Fibroblast of lung (primary cell): ENCODE measurements around the gene FASLG. TPM values are rescaled to one million over a fixed set of nuclear protein-coding genes. Genes with fewer than 3 reads are reported as not detected.
"Not testable (repeated sequence)": the region's sequence is repeated elsewhere in the genome, so short reads cannot be mapped to it uniquely, and the experiment has no call there.

Experiments
- DNase-seq, 2 donors: peaks; one replicate each; pipeline versions ENCODE4 v3.0.0 to v3.0.0-alpha.2; 2010; ENCODE audit warnings: low read depth in 2 of 2
- H2AFZ ChIP-seq: 2 replicates; pipeline ENCODE4 v1.5.1; 2012; ENCODE audit warnings: low read length, control low read depth, inconsistent platforms
- H3K27ac ChIP-seq: 2 replicates; pipeline ENCODE4 v1.5.1; 2011; ENCODE audit warnings: low read length, control low read depth; ENCODE audit not compliant: insufficient read depth
- H3K27me3 ChIP-seq: 2 replicates; pipeline ENCODE4 v1.5.1; 2011; ENCODE audit warnings: mild to moderate bottlenecking, low read length; ENCODE audit not compliant: control insufficient read depth, insufficient read depth
- H3K36me3 ChIP-seq: 2 replicates; pipeline ENCODE4 v1.5.1; 2011; ENCODE audit warnings: low read length; ENCODE audit not compliant: control insufficient read depth, insufficient read depth
- H3K4me1 ChIP-seq: 2 replicates; pipeline ENCODE4 v1.5.1; 2011; ENCODE audit warnings: low read length; ENCODE audit not compliant: control insufficient read depth, insufficient read depth; ENCODE audit errors: extremely low read depth
- H3K4me2 ChIP-seq: 2 replicates; pipeline ENCODE4 v1.5.1; 2011; ENCODE audit warnings: low read length, control low read depth; ENCODE audit not compliant: insufficient read depth; ENCODE audit errors: extremely low read depth
- H3K4me3 ChIP-seq, 4 experiments: fragments of 200-600 bp in 1 of 4; sonication (generic) in 1 of 4; replicated peaks in 1 of 4; 2 replicates each; pipeline ENCODE4 v1.5.1; 2011 to 2016; ENCODE audit warnings: low read length in 4 of 4, low read depth in 3 of 4, mild to moderate bottlenecking in 3 of 4, control low read depth in 2 of 4, inconsistent platforms in 1 of 4, mixed read lengths in 1 of 4; ENCODE audit not compliant: insufficient read depth in 1 of 4; ENCODE audit errors: control extremely low read depth in 1 of 4
- H3K79me2 ChIP-seq: 2 replicates; pipeline ENCODE4 v1.5.1; 2012; ENCODE audit warnings: mild to moderate bottlenecking, low read length, inconsistent platforms; ENCODE audit not compliant: control insufficient read depth, insufficient read depth
- H3K9ac ChIP-seq: 2 replicates; pipeline ENCODE4 v1.5.1; 2011; ENCODE audit warnings: mild to moderate bottlenecking, low read length, control low read depth; ENCODE audit not compliant: insufficient read depth
- H3K9me3 ChIP-seq: 2 replicates; pipeline ENCODE4 v1.5.1; 2012; ENCODE audit warnings: low read depth, low read length; ENCODE audit not compliant: control insufficient read depth, insufficient read depth
- H4K20me1 ChIP-seq: 2 replicates; pipeline ENCODE4 v1.5.1; 2011; ENCODE audit warnings: low read length; ENCODE audit not compliant: control insufficient read depth, insufficient read depth; ENCODE audit errors: extremely low read depth
- EZH2 ChIP-seq: IDR thresholded peaks from 2 replicates; pipeline ENCODE4 v1.5.1; 2012; ENCODE audit warnings: low read length, control low read depth, mild to moderate bottlenecking; ENCODE audit errors: missing control alignments
- polyA plus RNA-seq, 2 donors: library from polyadenylated mRNA; depleted of rRNA in 1 of 2; stranded (reverse) in 1 of 2; unstranded in 1 of 2; fragments of >200 nt; gene quantifications; 2 replicates each; pipeline ENCODE4 v1.2.1, GENCODE V29; 2011 to 2012; ENCODE audit warnings: missing spikeins in 1 of 2
- total RNA-seq: library from RNA; depleted of rRNA; stranded (reverse); fragments of >200 nt; gene quantifications from 2 replicates; pipeline ENCODE4 v1.2.1, GENCODE V29; 2014
- TF ChIP-seq, protein P1 (sequence below), 2 donors: IDR thresholded peaks in 1 of 2; conservative IDR thresholded peaks in 1 of 2; 1 replicate in 1 of 2; 2 replicates in 1 of 2; pipeline ENCODE4 v1.5.1; 2011 to 2012; ENCODE audit warnings: low read length in 2 of 2, control low read depth in 1 of 2, inconsistent platforms in 1 of 2, low read depth in 1 of 2, mild to moderate bottlenecking in 1 of 2

Gene FASLG
- total and polyA plus RNA-seq, 2 donors (not counting 1 experiment from before 2014, with no cell fraction given) = not detected

DNA sequence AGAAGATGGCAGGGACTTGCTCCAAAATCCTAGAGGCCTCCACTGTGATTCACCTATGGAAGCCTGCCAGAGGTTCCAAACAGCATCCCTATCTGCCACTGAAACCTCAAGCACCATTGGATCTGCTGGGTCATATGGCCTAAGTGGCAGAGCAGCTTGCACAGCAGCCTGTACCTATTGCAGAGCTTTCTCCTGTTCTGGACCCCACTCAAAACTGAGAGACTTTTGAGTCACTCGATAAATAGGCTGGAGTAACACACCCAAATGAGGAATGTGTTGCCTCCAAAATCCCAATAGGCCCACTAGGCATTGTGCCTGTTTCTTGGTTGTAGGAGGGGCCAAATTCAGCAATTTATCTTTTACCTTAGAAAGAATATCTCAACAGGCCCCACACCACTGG, 32.0 kb downstream of the FASLG start:
- not testable (repeated sequence) for H2AFZ ChIP-seq, DNase-seq, H3K4me3 ChIP-seq, H3K27ac ChIP-seq, H3K4me1 ChIP-seq, H3K4me2 ChIP-seq, H3K79me2 ChIP-seq, H3K9me3 ChIP-seq, H3K27me3 ChIP-seq, H3K36me3 ChIP-seq, H3K9ac ChIP-seq, H4K20me1 ChIP-seq

DNA sequence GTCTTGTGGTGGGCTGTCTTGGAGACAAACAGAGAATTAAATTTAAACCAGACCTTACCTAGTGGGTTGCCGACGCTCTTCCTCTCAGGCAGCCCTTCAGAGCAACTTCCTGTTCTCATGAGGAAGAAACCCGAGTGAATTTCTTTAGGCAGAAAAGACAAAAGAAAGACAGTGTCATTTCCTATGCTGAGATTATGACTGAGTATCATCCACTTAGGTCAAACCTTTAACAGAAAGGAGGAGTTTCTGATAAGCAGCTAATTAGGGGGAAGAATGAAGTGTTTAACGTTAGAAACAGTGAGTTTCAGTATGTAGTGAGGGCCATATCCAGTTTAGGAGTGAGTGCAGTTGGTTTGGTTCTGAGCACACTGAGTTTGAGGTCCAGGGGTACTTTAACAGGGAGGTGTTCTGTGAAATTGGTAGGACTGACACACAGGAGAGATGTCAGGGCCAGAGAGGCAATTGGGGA, 38.7 kb downstream of the FASLG start:
- no peak overlapping the region for H3K27ac ChIP-seq

DNA sequence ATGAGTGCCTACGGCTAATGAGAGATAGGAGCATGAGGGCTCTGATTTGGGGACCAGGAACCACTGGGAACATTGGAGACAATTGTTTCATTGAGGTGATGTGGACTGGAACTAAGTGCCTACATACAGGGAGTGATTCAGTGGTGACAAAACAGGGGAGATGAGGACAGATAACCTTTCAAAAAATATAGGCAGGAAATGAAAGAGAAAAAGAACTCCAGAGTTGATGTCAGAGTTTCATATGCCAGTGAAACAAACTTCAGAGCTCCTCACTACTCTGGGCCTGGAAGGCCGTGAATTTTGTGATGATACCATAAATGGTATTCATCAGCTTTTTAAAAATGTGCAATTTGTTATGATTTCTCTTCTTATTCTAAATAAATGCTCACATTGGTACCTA, 39.3 kb downstream of the FASLG start:
- DNase-seq = no peak
- H3K4me2 ChIP-seq = no peak overlapping the region
- TF ChIP-seq EZH2 = no peak
- TF ChIP-seq, protein P1, sequence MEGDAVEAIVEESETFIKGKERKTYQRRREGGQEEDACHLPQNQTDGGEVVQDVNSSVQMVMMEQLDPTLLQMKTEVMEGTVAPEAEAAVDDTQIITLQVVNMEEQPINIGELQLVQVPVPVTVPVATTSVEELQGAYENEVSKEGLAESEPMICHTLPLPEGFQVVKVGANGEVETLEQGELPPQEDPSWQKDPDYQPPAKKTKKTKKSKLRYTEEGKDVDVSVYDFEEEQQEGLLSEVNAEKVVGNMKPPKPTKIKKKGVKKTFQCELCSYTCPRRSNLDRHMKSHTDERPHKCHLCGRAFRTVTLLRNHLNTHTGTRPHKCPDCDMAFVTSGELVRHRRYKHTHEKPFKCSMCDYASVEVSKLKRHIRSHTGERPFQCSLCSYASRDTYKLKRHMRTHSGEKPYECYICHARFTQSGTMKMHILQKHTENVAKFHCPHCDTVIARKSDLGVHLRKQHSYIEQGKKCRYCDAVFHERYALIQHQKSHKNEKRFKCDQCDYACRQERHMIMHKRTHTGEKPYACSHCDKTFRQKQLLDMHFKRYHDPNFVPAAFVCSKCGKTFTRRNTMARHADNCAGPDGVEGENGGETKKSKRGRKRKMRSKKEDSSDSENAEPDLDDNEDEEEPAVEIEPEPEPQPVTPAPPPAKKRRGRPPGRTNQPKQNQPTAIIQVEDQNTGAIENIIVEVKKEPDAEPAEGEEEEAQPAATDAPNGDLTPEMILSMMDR (conservative IDR thresholded peaks at IDR 0.05 in 1 of 2, IDR thresholded peaks at IDR 0.05 in 1 of 2; ENCODE audit: low read depth in 1 of 2, low read length in 2 of 2) = no peak
- H4K20me1 ChIP-seq = no peaks in the 10 kb centered on the region
- H3K9me3 ChIP-seq = no peaks in the 10 kb centered on the region
- no peaks in the 10 kb centered on the region for H3K79me2 ChIP-seq
- H3K9ac ChIP-seq = no peak overlapping the region
- H3K4me3 ChIP-seq = no peak overlapping the region
- H3K27ac ChIP-seq = no peak overlapping the region
- no peak overlapping the region for H2AFZ ChIP-seq
- H3K27me3 ChIP-seq = no peaks in the 10 kb centered on the region
- no peaks in the 10 kb centered on the region for H3K36me3 ChIP-seq
- no peaks in the 10 kb centered on the region for H3K4me1 ChIP-seq

More for the DNA sequence above, 38.7 kb downstream of the FASLG start:
- no peaks in the 10 kb centered on the region for H3K79me2 ChIP-seq
- H3K4me3 ChIP-seq = no peak overlapping the region
- H3K4me2 ChIP-seq = no peak overlapping the region
- H3K9me3 ChIP-seq = no peaks in the 10 kb centered on the region
- H3K36me3 ChIP-seq = no peaks in the 10 kb centered on the region
- H3K27me3 ChIP-seq = no peaks in the 10 kb centered on the region
- no peaks in the 10 kb centered on the region for H4K20me1 ChIP-seq
- no peak for DNase-seq
- TF ChIP-seq, protein P1 (conservative IDR thresholded peaks at IDR 0.05 in 1 of 2, IDR thresholded peaks at IDR 0.05 in 1 of 2; ENCODE audit: low read depth in 1 of 2, low read length in 2 of 2) = no peak
- TF ChIP-seq EZH2 = no peak
- no peaks in the 10 kb centered on the region for H3K4me1 ChIP-seq
- no peak overlapping the region for H2AFZ ChIP-seq
- no peak overlapping the region for H3K9ac ChIP-seq
